Ramos (cell line): ENCODE data around the gene SYNE1.

ENCODE experiments used
- in situ Hi-C: fragments of 300-500 bp; cut with MboI; formaldehyde crosslinking; loops from one replicate; pipeline ENCODE4 v1.14.3; 2022; ENCODE audit warnings: low sequenced_read_pairs; ENCODE audit not compliant: unreplicated experiment

The SYNE1 gene

DNA sequence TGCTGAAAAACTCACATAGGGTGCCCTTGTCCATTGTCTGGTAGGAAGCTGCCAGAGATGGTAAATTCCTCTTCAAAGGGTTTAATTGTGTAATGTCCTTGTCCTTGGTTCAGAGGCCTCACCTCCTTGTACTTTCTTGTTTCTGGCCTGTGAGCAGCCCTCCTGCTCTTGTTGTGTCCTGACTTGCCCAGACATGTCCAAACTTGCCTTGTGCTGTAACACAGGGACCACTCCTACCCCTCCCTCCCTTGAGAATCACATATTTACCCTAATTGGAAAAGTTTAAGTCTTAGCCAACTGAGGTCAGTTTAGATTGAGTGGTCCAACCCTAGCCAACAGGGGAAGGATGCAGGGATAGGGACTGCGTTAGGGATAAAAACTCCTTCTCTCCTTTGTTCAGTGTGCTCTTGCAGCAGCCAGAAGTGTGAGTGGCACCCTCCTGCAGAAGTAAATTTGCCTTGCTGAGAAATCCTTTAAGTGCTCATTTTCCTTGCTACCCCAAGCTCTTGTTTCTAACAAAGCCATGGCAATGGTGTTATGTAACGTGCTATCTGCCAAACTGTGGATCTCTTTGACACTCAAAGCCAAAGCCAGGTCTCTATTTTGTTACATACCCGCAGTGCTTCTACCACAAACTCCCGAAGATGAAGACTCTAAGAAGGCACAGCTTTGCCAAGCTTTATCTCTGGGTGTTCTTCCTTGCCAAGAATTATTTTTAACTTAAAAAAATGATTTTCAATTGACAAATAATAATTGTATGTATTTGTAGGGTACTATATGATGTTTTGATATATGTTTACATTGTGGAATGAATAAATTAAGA is 415.1 kb downstream of the SYNE1 start:
- in situ Hi-C loops, result no loop called here

DNA sequence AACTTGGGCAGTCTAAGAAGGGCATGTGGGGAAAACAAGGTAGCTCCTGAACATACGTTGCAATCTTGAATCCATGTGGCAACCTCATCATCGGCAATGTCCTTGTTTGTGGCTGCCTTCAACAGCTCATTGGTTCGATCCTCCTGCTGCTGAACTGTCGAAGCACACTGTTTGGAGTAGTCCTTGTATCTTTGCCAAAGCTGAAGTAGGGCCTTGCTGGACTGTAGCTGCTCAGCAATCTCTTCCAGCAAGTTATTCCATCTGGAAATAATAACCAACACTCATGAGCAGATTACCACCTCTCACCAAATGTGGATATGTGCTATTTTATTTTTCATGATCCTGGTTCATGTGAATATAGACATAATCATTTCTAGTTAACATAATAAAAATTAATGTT is 416.4 kb downstream of the SYNE1 start:
- in situ Hi-C loops, result no loop called here

DNA sequence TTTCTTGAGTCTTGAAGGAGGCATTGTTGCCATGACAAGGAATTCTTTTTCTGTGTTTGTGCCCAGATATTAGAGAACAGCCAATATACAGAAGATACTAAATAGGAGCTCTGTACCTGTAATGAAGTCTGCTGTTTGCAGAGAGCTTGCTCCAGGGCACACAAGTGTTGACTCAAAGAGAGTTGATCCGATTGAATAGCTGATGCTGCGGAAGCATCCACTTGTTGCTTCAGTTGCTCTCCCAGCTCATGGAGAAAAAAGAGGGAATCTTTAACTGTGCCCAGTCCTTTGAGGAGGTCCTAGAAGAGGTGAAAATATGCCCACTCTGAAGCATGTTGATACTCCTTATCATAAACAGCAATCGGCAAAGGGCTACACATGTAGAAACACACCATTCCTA is 418.3 kb downstream of the SYNE1 start:
- in situ Hi-C loops, result no loop called here

DNA sequence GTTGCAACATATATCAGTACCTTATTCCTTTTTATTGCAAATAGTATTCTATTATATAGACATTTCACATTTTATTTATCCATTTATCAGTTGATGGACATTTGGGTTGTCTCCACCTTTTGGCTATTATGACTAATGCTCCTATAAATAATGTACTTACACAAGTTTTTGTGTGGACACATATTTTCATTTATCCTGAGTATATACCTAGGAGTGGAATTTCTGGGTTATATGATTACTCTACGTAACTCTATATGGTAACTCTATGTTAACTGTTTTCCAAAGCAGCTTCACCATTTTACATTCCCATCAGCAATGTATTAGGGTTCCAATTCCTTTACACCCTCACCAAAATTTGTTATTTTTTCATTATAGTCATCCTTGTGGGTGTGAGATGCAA is 424.7 kb downstream of the SYNE1 start:
- in situ Hi-C loops, result no loop called here

DNA sequence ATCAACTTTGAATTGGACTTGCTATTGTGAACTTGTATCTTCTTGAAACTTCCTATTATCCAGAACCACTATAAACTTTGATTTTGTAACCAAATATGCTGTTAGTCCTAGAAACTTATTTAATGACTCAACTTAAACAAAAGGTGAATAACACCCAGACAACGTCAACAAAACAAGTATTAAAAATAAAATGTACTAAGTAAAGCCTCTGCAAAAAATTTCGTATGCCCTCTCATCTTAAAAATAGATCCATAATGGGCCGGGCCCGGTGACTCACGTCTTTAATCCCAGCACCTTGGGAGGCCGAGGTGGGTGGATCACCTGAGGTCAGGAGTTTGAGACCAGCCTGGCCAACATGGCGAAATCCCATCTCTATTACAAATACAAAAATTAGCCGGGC is 428.0 kb downstream of the SYNE1 start:
- in situ Hi-C loops, result no loop called here

DNA sequence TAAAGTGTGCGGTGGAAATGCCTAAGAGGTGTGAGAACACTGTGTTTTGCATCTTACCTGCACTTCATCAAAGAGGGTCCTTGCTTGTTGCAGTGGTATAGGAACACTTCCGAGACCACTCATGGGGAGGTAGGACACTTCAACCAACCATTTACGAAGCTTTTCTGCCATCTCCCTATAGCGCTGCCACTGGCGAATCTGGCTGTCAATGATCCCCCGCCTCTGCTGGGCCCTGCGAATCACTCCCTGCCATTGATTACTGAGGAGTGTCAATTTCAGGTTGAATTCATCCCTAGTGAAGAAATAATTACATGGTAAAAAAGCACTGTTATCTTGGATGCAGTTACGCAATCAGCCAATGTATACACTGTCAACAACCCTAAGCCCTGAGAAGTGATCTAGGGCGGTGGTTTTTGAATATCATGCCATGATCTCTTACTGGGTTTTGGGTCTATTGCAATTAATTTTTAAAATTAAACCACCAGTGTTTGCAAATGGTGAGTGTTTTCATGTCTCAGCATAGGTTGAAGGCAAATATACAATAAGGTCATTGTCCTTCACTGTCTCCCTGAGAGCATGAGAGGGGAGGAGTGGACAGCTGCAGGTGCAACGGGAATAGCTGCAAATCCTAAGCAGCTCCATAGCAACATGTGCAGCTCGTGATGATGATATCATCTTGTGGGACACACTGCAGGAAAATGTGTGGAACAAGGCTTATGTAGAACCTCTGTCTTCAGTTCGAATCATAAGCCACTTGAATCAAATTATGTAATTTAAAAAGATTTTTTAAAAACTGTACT is 429.0 kb downstream of the SYNE1 start:
- in situ Hi-C loops, result no loop called here

DNA sequence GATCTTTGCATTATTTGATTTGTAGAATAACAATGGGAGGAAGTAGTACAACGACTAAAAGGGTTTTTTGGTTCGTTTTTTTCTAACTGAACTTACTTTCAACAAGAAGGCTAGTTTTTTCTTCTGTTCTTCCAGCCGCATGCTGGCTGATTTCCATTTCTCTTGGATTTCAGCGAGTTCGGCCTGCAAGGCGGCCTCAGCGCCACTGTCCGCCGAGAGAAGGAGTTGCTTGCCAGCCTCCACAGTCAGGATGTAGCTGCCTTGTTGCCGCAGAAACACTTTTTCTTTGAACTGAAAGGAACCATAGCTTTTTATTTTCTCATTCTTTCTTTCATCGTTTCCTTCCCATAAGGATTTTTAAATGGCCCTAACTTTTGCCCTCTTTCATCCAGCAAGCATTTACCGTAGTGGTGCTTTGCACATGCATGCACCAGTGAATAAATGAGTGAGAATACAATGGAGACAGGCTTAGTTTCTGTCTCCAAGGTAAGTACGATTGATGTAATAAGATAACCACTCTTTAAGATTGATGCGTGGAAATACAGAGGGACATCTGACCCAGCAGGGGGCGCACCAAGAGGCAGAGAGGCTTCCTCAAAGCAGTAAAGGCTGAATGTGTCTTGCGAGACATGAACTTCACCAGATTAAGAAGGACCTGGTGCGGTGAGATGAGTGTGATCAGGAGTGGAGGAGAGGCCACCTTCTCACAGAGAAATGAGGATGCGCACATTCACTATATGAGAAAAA is 430.9 kb downstream of the SYNE1 start:
- in situ Hi-C loops, result no loop called here

DNA sequence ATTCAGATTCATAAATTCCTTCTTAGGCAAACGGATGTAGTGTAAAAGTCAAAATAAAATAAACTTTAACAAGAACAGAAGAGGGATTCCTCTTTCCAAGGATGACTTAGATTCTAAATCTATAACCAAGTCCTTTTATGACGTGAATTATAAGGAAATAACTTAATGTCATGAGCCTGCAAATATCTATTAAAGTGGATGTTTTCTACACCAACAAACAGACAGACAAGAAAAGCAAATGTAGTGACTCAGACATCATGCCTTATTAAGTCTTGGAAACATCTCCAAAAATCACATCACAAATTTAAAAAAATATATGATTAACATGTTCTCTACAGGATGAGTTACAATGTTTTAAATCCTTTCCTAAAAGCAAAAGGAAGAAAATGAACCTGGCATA is 432.6 kb downstream of the SYNE1 start:
- in situ Hi-C loops, result no loop called here

DNA sequence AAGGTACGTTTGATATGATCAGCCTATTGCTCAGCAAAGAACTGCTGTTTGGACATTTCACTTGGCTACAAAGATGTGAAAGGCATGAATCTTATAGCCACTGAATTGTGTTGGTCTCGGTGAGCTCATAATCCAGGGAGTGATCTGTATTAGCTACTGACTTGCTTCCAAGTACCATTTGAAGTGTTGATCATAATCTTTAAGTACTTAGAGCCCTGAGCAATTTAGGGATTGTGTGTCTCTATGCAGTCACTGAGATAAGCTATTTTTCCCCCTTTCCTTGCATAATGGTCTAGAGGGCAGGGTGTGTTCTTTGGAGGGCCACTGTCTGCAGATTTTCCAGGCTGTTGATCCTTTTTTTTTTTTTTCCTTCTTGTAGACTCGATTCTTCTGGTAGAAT is 436.0 kb downstream of the SYNE1 start:
- in situ Hi-C loops, result no loop called here

DNA sequence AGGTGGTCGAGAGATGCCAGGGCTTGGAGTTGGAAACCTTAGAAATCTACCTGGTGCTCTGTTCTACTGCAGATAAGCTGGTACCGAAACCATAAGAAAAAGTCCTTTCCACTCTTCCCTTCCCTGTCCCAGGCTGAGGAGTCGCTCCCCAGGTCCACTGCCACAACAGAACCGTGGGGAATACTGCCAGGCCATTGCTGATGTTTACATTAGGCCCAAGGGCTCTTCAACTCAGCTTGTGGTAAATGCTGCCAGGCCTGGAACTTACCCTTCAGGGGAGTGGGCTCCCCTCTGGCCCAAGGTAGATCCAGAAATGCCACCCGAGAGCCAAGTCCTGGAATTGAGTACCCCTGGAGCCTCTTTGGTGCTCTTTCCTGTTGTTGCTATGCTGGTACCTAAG is 441.3 kb downstream of the SYNE1 start:
- in situ Hi-C loops, result no loop called here

DNA sequence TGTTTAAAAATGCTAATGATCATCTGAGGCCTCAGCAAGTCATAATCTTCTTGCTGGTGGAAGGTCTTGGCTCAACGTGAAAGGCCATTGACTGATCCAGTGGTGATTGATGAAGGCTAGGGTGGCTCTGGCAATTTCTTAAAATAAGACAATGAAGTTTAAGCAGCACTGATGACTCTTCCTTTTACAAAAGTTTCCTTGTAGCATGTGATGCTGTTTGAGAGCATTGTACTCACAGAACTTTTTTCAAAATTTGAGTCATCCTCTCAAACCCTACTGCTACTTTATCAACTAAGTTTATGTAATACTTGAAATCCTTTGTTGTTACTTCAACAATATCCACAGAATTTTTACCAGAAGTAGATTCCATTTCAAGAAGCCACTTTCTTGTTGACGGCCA is 447.4 kb downstream of the SYNE1 start:
- in situ Hi-C loops, result no loop called here

DNA sequence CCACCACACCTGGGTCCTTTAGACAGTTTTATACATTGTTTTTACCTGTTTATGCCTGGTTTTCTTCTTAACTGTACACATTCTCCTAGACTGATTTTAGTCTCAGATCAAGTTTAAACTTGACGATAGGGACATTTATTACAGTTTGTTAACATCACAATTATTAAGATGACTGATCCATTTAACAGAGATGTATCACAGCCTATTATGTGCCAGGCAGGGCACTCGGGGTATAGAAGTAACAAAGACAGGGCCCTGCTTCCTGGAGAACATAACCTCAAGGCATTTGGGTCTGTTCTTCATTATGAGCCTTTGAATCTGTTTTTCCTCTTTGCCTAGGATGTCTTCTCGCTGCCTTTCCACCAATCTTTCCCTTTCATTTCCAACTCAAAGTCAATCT is 449.2 kb downstream of the SYNE1 start:
- in situ Hi-C loops, result no loop called here

DNA sequence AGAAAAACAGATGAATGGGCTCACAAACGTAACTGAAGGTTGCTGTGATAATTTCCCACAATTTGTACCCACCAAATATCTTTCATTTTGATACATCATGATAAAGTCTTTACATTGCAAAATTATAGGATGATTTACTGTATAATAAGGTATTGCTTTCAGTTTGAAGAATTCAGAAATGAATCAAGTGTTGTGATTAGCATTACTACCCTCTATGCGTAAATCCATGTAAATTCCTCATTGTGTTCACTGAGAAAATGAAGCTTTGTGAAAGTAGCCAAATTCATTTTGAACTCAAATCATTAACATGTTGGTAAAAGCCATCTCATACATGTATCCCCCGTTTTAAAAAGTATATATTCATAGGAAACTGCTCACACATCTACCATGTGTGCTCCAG is 450.3 kb downstream of the SYNE1 start:
- in situ Hi-C loops, result no loop called here

DNA sequence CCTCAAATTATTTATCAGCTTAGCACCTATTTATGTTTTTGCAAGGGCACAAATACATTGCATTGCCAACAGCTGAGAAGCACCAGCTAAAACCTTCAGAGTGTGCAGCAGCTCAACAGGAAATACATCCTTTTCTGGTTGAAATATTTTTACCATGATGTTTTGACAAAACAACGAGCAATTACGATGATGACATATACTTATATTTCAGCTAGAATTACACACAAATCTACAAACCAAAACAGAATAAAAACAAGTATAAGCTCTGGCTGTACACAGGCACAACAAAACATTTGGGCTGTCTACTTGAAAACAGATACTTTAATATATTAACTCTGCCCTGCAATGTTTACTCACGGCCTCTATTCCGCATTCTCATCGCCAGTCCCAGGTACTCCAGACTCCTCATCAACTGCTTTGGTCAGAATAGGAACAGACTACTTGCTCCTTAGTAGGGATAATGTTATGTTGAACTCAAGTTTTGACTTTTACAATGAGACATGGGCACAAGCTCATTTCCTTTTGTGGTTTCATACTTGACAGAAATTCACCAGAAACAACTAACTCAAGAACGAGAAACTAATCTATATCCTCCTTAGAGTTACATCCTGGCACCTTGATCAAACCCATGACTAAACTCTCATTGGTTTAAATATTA is 452.1 kb downstream of the SYNE1 start:
- in situ Hi-C loops, result no loop called here

DNA sequence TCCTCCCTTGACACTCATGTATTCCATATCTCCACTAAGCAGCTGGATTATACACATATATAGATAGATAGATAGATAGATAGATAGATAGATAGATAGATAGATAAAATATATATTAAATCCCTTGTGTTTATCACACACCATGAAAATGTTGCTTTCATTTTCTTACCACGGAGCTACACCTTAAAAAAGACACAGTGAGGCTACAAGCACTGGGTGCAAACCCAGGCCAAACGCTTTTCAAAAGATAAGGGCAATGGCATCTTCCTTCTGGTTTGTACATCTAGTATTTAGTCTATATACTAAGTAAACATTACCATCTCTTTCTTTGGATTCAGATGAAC is 452.6 kb downstream of the SYNE1 start:
- in situ Hi-C loops, result no loop called here

DNA sequence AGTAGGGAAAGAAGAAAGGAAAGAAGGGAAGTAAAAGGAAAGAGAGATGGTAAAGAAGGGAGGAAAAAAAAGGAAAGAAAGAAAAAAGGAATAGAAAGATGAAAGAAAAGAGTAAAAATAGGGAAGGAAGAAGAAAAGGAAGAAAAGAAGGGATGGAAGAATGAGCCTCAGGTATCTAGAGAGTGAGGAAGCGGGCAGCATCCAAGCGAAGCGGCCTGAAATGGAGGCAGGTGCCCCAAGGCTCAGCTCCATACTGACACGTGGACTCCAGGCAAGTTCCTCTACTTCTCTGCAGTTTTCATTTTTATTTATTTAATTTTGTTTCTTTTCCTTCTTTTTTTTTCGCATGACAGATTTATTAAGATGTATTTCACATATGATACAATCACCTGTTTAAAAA is 456.6 kb downstream of the SYNE1 start:
- in situ Hi-C loops, result no loop called here

DNA sequence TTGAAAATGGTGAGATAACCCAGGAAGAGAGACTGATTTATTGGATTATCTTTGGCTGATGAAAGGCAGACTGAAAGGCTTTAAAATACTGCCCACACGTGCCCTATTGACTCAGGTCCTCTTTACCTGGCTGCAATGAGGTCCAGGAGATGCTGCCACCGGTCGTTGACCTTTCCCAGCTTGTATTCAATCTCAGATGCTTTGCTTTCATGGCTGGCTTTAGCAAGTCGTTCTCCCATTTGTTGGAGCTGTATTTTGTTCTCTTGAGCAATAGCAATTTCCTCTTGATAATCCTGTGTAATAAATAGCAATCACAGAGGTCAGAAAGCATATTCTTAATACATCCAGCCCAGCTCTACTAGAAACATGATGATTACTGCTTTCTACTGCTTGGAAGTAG is 460.9 kb downstream of the SYNE1 start:
- in situ Hi-C loops, result no loop called here

DNA sequence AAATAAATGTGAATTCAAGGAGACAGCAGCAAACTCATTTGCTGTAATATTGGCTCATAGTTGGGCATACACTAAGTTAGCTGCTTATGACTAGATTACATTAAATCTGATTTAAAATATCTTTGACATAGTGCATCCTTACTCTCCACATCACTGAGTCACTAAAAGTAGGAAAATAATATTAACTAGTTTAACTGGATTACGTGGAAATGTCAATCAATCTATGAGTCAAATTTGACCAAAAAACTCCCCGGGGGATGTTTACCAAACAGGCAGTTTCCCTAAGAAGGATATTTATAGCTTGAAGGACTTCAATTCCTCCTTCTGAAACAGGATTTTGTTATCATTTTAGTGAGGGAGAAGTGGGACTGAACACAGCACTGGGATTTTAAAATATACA is 463.2 kb downstream of the SYNE1 start:
- in situ Hi-C loops, result no loop called here

DNA sequence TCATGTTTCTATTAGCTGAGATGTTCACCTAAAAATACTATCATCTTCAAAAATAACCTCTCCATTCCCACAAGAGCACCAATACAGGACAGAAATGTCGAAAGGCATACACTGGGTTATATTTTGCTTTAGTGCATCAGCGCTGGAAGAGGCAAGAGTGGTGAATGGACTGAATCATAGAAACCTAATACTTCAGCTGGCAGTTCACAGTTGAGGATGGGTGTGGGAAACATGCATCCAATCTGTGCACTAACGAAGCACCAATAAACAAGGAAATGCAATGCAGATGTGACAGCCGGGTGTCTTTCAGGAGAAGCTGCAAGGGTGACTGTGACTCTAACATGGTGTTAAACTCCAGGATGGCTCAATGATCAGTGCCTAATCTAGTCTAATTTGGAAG is 463.8 kb downstream of the SYNE1 start:
- in situ Hi-C loops, result no loop called here
